ENCODE results near the gene ILRUN.
"Not testable (repeated sequence)": the region's sequence is repeated elsewhere in the genome, so short reads cannot be mapped to it uniquely, and the experiment has no call there.

Gene ILRUN

DNA sequence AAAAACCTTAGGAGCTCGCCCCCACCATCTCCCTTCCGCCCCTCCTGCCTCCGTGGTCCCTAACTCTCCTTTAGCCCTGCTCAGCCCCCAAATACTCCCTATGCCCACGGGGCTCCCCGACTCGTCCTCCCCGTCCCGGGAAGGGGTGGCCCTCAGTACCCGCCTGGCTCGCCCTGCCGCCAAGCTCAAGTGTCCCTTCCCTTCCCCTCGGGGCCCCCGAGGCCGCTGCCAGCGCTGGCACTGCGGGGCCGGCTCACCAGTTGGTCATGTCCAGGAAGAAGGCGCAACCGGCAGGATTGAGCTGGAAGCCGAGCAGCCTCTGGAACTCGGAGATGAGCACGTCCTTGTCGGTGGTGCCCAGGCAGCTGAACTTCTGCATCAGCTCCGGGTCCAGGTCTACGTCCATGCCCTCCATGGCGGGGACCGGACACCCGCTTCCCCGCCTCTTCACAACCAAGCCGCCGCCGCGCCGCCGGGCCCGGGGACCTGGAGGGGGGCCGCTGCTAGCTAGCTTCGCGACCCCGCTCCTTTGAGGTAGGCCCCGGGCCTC, 303 bp downstream of the ILRUN start:
- DNase-seq = no peak

DNA sequence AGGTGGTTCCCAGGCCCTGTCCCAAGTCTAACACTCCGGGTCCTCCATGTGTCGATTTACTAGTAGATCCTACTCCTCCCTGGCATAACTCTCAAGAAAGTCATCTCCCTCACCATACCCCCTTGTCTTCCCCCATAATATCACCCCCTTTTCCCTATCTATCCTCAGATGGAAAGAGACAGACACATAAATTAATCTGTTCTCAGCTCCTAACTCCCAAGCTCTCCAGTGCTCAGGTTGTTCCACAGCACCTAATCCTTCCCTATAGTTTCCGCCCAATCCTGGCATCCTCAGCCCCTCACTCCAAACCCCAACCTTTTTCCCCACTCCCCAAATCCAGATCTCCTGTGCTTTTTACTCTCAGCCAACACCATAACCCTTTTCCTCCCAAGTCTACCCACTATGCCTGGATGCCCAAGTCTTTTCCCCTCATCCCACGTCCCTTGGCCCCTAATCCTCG, 808 bp downstream of the ILRUN start:
- DNase-seq = no peak

DNA sequence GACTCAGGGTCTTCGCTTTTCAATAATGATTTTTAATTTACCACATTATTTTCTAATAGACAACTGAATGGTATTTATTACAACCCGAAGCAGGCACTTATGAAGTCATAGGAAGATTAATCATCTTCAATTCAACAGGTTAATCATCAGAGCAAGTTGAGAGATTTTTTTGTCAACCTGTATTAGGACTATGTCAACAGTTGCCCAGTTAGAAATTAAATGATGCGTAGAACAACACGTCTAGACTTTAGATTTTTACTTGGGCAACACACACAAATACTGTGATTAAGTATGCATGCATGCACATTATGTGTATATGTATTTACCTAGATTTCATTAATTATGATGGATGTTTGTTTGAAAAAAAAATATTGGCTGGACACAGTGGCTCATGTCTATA, 4.3 kb downstream of the ILRUN start:
- DNase-seq = no peak

DNA sequence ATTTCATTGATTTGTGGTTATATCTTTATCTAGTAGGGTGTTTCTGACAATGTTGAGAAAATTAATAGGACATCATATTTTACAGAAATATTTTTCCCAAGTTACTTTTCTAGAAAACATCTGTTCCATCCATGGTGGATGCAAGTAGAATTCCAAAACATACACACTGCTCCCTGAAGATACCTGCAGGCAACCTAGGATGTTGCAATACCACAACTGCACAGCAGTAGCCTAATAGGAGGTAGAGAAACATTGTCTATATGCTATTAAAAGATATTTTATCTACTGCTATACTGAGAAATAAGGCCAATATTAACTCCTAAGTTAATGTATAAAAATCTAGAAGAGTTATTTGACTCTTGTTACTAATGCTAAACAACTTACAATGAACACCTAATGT, 6.8 kb downstream of the ILRUN start:
- no peak for DNase-seq

DNA sequence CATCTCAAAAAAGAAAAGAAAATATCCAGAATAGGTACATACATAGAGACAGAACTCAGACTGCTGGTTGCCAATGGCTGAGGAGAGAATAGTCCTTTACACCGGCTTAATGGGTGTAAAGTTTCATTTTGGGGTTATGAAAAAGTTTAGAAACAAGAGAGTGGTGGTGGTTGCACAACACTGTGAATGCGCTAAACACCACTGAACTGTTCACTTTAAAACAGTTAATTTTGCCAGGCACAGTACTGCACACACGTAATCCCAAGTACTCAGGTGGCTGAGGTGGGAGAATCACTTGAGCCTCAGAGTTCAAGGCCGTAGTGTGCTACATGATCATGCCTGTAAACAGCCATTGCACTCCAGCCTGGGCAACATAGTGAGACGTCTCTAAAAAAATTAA, 7.6 kb downstream of the ILRUN start:
- no peak for DNase-seq

DNA sequence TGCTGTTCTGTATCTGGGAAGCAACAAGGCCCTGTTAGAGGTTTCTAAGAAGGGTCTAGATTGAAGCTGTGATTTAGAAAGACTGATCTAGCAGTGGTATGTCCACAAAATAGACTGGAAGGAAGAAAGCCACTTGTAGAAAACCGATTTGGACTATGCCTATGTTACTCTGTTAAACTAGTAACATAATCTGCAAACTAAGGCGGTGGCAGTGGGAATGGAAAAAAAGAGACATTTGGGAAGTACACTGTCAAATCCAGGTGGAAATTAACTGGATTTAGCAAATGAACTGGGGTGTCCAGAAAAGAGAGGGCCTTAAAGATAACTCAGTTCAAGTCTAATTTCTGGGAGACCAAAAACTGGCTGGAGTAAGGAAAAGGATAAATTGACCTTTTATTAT, 11.6 kb downstream of the ILRUN start:
- no peak for DNase-seq

DNA sequence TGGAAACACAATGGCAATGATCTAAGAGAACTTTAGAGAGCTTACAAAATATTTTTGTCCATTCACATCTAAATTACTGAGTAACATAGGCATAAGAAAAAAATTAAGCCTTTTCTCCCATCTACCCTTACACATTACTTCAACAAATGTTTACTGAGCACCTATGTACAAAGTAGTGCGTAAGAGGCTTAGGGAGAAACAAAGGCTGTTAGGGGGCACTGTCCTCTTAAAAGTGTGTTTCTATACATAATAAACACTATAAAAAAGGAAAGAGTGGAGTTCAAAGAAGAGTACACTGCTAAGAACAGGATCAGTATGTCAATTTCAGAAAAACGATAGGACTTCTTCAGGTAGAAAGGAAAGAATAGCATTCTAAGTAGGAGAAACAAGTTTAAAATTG, 12.2 kb downstream of the ILRUN start:
- DNase-seq = no peak

DNA sequence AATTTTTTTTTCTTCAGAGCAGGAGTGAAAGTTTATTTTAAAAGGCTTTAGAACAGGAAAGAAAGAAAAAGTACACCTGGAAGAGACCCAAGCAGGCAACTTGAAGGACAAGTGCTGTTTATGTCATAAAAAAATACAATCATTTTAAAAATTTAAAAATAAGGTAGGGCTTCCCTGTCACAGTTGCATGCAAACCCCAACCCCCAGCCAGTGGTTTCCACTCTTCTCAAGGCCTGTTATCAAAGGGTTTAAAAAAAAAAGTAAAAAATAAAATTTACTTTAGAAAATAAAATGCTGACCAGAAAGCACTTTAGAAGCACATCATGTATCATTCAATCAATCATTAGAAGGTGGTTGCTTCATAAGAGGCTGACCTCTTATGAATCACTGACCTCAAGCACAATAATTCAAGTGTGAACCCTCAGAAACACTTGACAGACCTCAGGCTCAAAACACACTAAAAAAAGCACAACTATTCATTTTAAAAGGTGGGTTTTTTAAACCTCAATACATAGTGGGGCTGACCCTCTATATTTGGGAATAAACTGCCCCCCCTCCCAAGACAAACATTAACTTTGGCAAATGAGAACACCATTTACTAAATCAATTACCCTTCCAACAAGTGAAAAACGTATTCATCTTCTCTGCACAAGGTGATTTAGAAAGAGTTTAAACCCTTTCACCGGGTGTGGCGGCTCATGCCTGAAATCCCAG, 15.6 kb downstream of the ILRUN start:
- DNase-seq = no peak

DNA sequence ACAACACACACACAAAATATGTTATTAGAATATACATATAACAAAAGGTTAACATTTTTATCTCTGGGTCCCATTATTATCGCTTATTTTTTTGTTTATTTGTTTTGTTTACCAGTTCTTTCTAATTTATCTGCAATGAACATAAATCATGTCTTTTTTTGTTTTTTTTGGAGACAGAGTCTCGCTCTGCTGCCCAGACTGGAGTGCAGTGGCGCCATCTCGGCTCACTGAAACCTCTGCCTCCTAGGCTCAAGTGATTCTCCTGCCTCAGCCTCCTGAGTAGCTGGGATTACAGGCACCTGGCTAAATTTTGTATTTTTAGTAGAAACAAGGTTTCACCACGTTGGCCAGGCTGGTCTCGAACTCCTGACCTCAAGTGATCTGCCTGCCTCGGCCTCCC, 16.3 kb downstream of the ILRUN start:
- DNase-seq = not testable (repeated sequence)

DNA sequence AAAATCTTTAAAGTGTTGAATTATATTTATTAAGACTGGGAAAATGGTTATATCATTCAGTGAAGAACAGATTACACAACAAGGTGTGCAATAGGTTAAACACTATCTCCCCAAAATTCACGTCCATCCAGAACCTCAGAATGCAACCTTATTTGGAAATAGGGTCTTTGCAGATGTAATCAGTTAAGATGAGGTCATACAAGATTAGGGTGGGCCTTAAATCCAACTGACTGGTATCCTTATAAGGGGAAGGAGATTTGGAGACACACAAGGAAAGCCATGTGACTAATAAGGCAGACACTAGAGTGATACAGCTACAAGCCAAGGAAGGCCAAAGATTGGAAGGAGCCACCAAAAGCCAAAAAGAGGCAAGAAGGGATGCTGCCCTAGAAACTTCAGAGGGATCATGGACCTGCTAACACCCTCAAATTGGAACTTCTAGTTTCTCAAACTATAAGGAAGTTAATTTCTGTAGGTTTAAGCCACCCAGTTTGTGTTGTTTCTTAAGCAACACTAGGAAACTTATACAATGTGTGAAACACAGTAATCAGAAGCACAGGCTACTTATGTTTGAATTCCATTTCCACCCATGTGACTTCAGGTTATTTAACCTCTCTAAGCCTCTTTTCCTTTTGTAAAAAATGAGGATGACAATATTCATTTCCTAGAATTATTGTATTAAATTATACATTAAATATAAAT, 16.9 kb downstream of the ILRUN start:
- DNase-seq = no peak

DNA sequence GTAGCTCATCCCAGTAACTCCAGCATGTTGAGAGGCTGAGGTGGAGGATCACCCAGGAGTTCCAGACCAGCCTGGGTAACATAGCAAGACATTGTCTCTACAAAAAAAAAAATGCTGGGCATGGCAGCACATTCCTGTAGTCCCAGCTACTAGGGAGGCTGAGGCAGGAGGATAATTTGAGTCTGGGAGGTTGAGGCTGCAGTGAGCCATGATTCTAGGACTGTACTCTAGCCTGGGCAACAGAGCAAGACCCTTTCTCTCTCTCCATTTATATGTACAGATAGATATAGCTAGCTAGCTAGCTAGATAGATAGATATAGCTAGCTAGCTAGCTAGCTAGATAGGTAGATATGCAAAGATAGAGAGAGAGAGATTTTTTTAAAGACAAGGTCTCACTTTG, 20.4 kb downstream of the ILRUN start:
- DNase-seq = no peak

DNA sequence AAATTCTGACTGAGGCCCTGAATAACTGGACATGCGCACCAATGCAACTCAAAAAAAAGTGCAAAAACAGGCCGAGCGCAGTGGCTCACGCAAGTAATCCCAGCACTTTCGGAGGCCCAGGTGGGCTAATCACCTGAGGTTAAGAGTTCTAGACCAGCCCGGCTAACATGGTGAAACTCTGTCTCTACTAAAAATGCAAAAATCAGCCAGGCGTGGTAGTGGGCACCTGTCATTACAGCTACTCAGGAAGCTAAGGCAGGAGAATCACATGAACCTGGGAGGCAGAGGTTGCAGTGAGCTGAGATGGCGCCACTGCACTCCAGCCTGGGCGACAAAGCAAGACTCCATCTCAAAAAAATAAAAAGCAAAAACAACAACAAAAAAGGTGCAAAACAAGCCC, 21.6 kb downstream of the ILRUN start:
- DNase-seq = not testable (repeated sequence)

DNA sequence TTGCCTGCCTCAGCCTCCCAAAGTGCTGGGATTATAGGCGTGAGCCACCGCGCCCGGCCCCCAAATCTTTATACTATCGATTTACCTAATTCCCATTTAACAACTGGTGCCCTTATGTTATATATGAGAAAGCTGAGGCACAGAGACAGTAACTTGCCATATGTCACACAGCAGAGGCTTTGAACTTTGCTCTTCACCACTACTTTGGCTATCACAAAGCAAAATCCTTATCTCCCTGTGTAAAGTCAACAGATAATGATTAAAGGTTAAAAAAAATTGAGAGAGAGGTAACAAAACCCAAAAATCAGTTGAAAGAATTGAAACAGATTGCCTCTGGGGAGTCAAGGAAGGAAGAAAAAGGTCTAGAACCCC, 22.3 kb downstream of the ILRUN start:
- DNase-seq = no peak

DNA sequence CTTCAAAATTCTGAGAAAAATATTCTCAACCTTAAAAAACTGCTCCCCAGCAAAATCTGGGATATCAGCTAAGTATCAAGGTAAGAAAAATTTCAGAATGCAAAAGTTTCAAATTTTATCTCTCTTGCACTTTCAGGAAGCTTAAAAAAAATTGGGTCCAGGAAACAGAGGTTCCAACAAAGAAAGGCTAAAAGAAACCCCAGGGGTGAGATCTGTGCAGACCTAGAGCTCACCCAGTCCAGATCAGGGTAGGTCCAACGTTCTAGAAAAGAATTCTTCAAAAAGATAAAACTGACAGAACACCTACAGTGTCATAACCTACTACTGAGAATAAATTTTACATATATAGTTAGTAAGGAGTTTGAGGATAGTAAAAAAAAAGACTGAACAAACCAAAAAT, 23.5 kb downstream of the ILRUN start:
- no peak for DNase-seq

DNA sequence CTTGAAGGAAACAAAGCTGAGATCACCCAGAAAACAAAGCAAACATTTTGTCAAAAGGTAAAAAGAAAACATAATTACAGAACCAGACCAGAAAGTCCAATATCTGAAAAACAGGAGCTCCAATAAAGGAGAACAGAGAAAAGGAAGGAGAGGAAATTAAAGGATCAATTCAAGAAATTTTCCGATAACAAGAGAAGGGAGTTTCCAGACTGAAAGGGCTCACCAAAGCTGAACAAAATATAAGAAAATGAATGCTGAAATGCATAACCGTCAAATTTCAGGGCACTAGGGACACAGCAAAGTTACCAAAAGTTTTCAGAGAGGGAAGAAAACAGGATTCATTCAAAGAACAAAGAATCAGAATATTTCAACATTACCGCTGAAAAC, 23.9 kb downstream of the ILRUN start:
- DNase-seq = no peak

DNA sequence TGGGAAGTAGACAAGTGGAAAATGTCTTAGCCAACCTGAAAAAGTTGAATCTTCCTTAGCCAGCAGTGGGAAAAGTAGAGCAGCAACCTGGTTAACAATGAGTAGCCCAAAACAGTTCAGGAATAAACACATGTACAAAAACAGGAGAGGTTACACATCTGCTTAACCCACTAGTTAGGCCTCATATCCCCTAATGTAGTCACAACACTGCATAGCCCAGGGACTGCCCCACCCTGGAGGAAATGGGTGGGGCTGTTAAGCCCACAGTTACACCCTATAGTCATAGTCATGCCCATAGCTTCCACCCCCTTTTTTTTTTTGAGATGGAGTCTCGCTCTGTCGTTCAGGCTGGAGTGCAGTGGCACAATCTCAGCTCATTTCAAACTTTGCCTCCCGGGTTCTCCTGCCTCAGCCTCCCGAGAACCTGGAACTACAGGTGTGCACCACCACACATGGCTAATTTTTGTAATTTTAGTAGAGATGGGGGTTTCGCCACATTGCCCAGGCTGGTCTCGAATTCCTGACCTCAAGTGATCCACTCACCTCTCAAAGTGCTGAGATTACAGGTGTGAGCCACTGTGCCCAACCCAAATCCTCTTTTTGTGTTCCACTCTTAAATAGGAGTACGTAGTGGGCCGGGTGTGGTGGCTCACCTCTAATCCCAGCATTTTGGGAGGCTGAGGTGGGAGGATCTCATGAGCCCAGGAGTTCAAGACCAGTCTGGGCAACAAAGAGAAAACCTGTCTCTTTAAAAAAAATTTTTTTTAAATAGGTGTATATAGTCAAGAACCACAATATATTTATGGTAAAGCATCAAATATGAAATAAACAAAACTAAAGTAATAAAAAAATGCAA, 24.5 kb downstream of the ILRUN start:
- peak; percentile 69 for DNase-seq

DNA sequence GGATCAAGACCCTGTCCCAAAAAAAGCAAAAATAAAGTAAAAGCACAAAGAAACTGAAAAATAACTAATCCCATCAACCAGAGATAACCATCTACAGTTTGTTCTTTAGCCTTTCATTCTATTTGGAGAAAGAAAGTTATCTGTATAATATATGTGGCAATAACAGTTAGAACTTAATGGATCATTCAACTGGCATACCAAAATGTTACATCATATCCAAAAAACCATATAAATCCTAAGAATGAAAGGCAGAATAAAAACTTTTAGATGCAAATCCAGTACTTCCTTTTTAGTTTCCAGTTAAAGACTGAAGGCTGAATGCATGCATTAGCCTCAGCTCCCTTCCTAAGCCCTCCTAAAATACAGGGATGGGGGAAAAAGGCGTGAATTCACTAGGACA, 25.2 kb downstream of the ILRUN start:
- DNase-seq = no peak

DNA sequence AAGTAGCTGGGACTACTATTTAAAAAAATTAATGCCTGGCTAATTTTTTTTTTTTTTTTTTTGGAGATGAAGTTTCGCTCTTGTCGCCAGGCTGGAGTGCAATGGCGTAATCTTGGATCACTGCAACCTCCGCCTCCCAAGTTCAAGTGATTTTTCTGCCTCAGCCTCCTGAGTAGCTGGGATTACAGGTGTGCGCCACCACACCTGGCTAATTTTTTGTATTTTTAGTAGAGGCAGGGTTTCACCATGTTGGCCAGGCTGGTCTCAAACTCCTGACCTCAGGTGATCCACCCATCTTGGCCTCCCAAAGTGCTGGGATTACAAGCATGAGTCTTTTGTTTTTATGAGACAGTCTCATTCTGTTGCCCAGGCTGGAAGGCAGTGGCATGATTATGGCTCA, 27.8 kb downstream of the ILRUN start:
- DNase-seq = not testable (repeated sequence)

DNA sequence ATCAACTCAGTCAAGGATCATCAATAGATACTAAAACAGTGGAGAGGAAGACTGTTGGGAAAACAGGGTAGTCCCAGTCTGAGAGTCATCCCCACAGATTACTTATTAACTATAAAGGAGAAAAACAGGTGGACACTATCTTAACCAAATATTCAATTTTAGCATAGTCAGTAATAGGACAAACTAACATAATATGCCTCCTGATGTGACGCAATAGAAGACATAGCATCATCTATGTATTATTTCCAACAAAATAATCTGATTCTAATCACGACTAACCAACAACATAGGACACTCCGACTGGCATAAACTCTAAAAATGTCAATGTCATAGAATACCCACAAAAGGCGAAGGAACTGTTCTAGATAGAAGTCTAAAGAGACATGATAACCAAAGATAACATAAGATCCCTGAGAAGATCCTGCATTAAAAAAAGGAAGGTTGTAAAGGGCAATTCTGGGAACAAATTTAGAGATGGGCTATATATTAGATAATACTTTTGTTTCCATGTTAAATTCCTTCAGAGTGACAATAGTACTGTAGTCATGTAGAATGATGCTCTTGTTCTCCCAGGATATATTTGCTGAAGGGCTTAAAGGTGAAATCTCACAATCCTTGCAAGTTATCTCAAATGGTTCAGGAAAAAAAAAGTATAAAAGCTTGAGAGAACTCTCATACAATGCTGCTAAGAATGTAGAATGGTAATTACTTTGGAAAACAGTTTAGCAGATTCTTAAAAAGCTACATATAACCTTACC, 28.9 kb downstream of the ILRUN start:
- DNase-seq = no peak

DNA sequence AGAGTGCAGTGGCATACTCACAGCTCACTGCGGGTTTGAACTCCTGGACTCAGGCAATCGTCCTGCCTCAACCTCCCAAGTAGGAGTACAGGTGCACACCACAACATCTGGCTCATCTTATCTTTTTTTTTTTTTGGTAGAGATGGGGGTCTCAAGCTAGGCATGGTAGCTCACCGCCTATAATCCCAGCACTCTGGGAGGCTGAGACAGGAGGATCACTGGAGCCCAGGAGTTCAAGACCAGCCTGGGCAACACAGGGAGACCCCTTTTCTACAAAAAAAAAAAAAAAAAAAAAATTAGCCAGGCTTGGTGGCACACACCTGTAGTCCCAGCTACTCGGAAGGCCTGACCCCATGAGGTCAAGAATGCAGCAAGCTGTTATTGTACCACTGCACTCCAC, 31.5 kb downstream of the ILRUN start:
- no peak for DNase-seq

DNA sequence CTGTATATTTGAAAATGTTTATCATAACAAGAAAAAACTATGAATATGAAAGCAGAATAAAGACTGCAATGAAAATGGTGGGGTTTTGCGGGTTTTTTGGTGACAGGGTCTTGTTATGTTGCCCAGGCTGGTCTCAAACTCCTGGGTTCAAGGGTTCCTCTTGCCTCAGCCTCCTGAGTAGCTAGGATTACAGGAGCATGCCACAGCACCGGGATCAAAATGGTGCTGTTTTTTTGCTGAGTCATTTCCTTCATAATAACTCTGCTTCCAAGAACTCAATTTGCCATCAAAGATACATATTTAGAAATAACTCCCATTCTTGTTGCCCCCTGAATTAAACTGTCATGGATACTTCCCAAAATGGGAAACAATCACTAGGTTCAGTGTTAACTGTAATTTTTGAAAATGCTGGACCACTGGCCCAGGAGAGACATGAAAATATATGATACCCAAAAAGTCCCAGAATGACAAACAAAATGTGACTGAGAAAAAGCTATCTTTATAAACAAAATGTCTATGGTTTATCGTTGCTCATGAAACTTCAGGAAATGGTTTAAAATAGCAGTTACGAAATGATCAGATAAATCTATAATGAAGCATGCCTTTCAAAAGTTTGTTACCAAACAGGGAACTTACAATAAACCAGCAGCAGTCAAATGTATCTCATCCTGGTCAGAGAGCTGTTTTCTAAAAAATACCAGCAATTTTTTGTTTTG, 32.2 kb downstream of the ILRUN start:
- DNase-seq = no peak

DNA sequence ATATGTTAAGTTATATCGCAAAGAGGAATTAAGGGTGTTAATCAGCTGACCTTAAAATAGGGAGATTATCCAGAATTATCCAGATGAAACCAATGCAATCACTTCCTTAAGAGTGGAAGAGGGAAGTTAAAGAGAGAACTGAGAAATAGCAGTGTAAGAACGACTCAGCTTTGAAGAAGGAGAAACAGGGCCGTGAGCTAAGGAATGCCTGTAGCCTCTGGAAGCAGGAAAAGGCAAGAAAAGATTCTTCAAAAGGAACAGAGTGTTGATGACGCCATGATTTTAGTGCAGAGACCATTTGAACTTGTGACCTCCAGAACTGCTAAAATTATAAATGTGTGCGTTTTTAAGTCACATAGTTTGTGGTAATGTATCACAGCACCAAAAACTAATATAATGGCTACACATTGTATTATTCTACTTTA, 32.7 kb downstream of the ILRUN start:
- DNase-seq = no peak

All from activated CD8-positive, alpha-beta memory T cell treated with anti-CD3 and anti-CD28 coated beads, Interleukin-2, amount 50 U/mL, for 4 hours (primary cell).